Daoy (cell line): ENCODE results near the gene HOXD12. TPM values are rescaled to one million over a fixed set of nuclear protein-coding genes. Genes with fewer than 3 reads are reported as not detected.

ENCODE experiments used
- DNase-seq: peaks from one replicate; pipeline ENCODE4 v3.0.0-alpha.2; 2015; ENCODE audit warnings: low read depth
- total RNA-seq: library from RNA; depleted of rRNA; stranded (reverse); fragments of >200 nt; shearing (Covaris generic); gene quantifications from 2 replicates; pipeline ENCODE4 v1.2.3, GENCODE V29; 2014

Gene HOXD12
- total RNA-seq, 1 experiment from 2014 or later = 0.46 TPM

DNA sequence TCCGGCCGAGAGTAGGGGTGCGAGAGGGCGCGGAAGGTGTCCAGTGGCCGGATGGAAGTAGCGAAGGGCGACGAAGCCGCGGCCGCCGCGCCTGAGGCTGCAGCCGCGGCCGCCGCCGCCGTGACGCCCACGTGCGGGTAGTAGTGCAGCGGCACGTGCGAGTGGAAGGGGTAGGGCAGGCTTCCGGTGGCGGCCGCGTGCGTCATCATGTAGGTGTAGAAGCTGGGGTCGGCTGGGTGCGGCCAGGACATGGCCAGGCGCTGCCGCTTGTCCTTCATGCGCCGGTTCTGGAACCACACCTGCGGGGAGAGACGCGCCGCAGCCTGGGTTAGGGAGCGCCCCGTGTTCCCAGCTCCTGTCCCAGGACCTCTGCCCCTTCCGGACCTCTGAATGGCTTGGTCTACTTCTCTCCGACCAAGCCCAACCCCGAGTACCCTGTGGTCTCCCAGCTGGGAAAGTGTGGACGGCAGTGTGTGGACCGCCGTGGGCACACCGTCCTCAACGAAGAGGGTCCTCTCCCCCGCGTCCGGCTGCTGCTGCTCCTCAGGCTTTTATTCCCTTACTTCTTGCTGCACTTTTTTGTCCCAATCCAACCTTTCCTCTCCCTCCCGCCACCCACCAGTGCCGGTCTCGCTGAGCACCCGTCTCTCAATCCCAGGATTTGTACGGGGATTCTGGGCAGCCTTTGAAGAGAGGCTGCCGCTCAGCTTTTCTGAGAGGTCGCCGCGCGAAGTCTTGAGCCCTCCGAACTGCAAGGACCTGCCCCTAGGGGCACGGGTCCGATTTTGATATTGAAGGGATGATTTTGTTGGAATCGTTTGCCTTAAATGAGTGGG lies 18.8 kb upstream of the HOXD12 start:
- DNase-seq = peak; percentile 73

DNA sequence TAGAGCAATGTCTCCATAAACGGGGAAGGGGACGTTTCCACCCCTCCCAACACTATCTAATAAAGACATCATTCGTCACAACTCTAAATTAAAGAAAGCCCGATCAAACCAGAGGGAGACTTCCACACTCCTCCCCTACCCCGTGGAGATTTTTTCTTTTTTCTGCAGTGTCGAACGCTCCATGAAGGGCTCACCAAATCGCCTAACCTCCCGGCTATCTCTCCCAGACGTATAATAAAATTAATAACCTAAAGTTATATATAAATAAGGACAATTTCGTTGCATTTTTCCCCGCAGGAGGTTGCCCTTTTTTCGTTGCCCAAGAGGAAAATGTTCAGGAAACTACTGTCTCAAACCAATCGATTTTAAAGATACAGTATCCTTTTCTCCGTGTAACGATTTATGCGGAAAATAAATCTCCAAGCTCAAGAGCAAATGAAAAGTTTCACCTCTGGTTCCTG lies 18.2 kb upstream of the HOXD12 start:
- no peak for DNase-seq

DNA sequence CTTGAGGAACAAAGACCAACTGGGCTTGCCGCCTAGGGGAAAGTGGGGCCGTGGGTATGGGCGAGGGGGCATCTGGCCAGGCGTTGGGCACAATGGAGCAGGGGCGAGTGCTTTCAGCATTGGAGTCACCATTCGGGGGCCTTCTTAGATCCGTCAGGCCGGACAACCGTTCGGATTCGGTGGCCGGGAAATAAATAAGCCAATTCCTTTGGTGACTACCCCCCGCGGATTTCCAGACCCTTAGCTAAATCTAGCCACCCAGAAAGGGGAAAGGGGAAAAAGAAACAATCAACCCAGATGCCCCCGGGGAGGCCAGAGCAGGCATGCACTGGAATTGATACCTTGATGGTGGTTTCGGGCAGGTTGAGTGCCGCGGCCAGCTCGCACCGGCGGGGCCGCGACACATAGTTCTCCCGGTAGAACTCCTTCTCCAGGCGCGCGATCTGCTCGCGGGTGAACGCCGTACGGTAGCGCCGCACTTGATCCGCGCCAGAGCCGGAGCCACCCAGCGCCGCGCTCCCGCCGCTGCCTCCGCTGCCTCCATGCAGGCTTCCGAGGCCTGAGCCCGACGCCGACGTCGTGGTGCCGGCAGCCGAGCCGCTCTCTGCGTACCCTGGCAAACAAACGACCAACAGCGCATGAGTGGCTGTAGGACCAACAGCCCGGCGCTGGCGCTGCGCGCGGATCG lies 17.6 kb upstream of the HOXD12 start:
- DNase-seq = no peak

DNA sequence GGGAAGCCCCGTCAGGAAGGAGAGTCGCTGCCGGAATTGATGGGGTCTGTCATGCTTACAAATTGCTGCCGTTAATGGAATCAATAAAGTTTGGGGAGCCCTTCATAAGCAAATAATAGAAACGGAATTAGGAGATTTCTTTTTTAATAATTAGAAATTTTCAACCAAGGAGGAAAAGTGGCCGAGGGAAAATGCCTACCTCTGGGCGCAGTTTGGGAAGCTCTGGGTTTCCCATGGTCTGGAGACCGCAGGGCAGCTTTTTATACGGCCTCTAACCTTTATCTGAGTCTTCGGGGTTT lies 17.1 kb upstream of the HOXD12 start:
- DNase-seq = no peak

DNA sequence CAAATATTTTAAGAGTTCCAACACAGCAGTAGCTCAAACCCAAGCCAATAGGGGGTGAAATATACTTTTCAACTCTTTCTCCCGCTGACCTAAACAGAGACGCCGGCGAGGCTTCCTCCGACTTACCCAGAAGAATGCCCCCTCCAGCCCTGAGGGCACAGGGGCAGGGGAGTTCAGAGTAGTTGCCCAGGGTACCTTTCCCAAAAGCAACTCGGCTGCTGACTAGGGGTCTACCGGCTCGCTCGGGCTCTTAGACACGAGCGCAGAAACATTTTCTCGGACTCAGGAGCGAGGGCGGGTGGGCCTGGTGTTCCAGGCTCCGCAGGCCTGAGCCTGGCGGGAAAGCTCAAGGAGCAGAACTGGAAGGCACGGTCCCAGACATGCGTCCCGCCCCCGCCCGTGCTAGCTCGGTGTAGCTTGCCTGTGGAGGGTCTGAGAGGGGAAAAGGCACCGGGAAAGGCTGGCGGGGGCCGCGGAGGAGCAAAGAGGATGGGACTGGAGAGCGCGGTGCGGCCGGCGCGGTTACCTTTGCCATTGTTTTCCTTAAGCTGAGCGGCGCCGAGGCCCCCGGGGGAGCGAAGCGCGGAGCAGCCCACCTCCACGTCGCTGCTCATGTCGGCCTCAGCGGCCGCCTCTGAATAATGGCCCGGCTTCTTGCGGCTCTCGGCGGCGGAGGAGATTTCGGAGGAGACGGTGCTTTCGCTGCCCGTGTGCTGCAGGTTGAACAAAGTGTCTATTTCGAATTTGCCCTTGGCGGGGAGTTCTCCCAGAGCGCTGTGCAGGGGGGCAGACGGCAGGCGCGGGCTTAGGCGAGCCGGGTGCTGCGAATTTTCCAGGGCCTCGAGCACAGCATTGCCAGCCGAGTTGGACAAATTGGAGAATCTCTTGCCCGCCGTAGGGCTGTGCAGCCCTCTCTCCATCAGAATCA lies 16.5 kb upstream of the HOXD12 start:
- DNase-seq = peak; percentile 49

DNA sequence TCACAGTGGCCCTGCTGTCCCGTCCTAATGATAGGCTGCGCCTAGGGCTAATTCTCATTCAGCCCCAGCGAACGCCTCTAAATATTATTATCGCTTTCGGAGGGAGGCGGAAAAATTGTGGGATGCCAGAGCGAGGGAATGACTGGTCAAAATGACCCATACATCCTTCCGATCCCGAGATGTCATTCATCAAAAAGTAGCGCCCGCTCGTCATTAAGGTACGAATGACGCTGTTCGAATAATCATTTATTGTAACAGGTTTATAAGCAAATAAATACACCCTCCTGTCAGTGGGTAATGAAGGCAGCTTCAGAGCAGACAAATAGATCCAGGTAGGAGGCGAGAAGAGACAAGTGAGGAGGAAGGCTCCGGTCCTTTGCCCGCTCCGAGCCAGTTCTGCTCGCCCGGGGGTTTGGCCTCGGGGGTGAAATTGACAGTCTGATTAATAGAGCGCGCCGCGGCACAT lies 15.8 kb upstream of the HOXD12 start, which contains the start of gene EVX2:
Gene EVX2, minus strand, starts transcription at position 167 of the 466 bp plus-strand sequence. CDS start 186 bp downstream, outside the sequence.
- DNase-seq = no peak

DNA sequence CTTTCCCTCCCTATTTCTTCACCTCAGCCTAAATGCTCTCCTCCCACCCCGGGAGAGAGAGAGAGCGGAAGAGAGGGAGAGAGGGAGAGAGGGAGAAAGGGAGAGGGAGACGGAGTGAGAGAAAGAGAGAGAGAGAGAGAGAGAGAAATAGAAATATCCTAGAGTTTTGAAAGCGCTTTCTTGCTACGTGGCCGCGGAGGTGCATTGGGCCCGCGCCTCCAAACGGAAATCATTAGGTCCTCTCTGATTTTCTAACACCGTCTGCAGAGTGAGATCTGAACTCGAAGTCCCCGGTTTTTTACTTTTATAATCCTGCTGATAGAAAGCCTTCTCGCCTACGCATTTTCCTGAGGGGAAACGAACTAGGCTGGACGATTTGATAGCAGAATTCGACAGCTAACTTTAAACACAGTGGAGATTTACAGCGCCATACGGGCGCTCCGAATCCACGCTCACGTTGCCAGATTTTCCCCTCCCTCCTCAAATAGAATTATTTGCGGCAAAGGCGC lies 14.9 kb upstream of the HOXD12 start:
- DNase-seq = peak; percentile 30

DNA sequence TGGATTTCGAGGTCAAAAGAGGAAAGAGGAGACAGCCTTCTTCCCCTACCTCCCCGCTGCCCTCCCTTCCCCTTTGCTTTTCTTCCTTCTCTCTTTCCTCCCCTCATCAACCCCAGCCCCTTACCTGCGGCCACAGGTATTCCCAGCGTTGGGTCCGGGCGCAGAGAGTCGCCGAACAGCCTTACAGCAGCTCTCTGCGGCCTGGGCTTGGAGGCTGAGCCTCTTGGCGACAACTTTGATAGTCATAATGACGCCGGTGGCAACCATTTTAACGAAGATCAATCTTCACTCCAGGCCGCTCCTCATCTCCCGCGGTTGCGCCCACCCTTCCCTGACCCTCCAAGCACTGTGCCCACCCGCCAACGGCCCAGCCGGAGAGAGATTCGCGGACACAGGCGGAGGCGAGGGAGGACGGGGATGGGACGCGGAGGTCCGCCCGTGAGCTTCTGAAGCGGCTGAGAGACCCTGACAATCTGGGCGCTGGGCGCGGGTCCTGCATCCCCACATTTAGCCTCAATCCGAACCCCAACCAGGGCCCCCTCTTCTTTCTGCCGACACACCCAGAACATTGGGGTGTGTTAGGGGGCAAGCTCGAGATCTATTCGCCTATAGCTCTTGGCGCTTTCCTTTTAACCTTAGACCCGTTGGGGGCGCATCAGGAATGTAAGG lies 14.3 kb upstream of the HOXD12 start:
- no peak for DNase-seq

DNA sequence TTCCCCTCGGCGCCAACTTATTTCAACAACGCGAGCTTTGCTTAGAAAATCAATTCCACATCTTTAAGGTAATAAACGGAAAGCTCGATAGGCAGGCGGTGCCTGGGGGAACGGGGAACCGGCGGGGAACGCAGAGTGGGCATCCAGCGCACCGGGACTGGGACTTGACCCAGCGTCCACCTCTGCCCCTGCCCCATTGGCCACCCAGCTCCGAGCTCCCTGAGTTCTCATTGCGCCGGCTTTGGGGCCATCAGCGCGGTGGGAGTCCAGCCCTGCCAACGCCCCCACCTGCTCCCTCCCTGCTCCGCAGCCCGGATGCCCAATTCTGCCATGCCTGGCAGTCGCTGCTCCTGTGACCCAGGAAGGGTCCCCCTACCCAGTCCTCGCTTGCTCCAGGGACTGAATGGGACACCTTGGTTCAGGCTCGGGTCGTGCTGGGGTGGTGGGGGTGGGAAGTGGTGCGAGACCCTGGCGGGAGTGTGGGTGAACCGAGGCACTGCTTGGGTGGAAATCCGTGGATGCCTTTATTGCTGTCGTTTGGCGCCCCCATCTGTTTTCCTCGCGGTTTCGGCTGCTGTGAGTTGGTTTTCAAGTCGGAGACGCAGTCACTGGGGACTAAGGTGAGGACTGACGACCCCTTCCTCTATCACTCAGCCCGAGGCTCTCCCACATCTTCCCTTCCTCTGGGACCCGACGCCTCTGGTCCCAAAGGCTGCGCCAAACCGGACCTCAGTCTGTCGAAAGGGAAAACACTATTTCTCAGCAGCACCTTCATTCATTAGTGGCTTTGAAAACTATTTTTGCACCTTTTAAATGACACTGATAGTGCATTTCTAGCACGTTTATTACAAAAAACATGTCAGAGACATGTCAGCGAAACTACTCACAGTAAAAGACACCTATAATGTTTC lies 13.5 kb upstream of the HOXD12 start:
- DNase-seq = peak; percentile 63

DNA sequence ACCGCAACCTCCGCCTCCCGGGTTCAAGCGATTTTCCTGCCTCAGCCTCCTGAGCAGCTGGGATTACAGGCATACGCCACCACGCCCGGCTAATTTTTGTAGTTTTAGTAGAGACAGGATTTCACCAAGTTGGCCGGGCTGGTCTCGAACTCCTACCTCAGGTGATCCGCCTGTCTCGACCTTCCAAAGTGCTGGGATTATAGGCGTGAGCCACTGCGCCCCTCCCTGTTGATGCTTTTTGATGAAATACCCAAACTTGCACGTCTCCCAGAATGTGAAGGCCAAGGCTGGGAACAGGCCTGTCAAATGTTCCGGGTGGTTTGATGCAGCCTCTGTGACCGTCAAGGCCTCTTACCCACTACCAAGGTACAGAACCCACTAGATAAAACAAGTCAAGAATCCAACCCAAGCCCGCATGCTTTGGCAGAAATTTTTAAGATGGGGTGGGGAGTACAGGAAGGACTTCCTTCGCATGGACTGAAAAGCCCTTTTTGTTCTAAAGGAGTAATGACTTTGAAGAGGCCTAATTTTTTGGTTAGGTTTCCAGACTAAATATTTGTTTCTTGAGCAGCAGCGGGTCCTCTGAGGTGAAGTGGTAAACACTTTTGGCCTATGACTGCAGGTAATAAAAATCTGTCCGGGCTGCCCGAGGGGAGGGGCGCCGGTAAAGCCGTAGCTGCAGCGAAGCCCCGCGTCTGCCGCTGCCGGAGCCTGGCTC lies 12.1 kb upstream of the HOXD12 start:
- no peak for DNase-seq

DNA sequence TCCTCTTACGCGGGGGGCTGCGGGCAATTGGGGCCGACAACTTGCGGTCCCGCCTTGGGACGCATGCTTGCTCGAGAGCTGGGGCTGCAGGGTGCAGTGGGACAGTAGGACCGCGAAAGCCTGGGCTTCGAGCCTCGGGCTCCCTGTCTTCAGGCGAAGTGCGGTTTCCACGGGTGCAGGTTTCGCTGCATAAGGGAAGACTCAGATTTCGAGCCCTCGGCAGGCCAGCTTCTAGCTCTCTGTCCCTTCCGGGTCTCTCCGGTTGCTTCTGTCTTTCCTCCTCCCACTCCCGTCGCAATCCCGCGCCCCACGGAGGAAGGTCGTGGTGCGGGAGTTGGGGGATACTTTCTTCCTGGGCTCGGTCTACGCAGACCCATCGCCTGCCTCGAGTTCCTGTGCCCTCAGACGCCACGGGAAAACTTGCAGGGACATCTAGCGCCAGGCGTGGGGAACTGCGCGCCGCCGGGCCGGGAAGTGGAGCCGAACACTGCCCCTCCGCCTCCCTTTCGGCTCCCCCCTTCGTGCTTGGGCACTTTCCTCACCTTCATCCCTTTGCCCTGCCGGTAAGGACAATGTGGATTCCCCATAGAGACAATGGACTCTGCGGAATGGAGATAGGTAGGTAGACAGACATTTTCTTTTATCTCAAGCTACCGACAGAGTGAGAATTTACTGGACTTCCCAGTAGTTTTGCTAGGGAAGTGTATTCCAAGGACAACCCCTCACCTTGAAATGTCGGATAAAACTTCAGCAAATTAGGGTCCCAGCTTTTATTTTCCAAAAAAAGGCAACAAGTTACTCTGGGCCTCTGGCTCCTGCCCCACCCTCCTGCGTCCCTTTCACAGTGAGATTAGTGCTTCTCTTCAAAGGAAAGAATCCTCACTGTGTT lies 11.3 kb upstream of the HOXD12 start:
- peak; percentile 72 for DNase-seq

DNA sequence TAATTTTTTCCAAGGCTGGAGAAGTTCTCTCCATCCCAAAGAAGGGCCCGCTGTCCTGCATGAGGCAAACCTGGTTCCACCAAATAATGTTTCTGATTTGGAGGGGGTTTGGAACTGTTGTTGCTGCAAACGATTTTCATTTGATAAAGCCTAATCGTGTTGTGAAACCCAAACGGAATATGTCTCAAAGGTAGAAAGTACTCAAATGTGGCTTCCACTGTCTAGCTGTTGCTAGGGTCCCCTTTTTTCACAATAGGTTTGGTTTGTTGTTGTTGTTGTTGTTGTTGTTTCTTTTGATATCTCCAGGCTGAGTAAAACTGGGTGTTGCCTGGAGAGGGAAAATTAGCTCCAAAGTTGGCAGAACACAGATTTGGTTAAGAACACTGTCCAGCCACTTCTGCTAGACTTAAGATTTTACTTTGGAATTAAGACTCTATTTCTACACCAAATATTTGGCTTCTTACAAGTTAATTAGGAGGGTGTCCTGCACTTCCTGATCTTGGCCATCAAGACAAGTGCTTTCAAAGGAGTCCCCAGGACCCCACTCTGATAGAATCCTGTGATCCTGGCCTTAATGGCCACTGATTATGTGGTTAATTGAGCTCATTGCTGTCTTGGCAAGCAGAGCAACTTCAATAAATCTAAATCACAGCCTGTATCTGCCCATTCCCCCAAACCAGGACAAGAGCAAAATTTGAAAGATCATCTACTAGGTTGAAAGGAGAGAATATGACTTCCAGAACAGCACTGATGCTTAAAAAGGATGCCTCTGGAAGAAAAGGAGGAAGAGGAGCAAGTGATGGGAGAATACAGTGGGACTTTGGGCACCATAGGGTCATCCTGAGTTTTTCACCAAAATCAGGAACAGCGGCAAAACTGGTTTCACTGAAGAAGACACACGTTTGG lies 10.4 kb upstream of the HOXD12 start:
- DNase-seq = no peak

DNA sequence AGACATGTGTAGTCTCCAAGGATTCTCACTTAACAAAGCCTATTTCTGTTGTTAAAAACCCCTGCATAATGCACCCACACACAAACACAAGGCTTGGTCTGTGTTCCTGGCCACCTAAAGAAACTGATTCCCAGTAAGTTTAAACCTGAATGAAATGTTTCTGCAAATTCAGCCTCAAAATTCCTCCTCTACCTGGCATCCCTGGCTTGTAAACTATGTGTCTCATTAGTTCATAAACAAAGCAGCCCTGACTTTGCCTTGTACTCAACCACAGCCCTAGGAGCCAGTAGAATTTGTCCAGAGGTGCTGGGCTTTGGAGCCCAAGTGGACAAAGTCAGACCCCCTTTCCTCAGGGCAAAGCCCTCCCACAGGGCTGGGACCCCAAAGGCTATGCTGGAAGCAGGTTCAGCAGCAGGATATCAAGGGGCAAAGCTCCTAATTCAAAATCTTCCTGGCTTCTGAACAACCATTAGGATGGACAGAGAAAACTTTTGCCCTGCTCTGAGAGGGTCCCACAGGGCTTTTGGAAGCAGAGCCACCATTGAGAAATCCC lies 9.7 kb upstream of the HOXD12 start:
- DNase-seq = no peak

DNA sequence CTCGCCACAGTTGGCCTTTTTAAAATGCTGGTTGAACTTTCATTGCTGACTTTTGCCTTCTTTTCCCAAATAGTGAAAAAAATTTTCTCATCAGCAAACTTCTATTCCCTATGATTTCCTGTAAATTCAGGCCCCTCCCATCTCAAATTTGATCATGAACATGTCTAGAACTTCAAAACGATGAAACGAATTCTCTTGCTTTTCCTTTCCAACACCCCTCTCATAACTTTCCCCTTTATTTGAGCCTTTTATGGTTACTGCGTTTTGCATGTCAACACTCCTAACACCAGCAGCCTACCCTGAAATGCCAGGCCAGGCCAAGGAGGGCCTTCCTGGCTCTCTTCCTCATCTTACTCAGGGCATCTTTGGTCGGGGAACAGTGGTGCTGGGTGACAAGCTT lies 8.7 kb upstream of the HOXD12 start:
- DNase-seq = no peak

DNA sequence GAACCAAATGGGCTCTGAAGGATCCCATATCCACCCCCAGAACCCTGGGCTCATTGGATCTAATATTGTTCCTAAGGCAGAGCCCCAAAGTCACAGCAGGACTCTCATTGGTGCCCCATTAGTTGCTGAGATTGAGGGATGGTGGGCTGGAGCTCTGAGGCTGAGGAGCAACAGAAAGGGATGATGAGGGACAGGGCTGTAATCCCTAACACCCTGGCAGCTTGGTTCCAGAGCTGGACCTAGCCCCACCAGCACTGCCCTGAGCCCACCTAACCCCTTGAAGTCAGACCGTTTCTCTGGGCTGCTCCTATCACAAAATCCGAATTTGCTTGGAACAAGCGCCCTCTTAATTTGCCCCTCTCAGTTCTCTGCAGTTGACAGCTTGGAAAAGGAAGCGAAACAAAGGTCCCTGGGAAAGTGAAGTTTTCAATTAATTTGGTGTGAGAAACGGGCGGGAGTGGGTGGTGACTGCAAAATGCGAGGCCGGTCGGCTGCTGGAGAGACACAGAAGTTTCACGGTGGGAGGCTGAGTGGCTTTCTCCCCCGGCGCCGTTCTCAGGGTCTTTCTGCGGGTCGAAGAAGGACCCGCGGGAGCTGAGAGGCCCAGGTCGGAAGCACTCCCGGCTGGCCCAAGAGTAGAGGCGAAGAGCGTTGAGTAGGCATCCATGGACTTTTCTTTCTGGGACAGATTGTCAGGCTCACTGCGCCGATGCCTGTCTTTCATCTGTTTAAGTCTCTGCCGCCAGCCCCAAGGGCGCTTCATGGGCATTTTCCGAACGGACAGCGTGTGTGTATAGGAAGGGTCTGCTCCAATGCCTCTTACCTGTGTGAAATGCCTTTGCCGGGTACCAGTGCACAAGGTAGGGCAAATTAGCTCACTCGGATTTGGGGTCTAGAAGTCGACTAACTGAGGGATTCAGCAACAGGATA lies 8.0 kb upstream of the HOXD12 start:
- no peak for DNase-seq
